ENCODE results near the gene FBXO42. TPM values are rescaled to one million over a fixed set of nuclear protein-coding genes. Genes with fewer than 3 reads are reported as not detected.

Gene FBXO42
- total and polyA plus RNA-seq, 2 experiments from 2014 or later: 6.0 to 20.7 TPM

GRCh38 chr1:16209132-16209846, 143.0 kb downstream of the FBXO42 start (continued):
- TF ChIP-seq ZNF462 (CRISPR knock-in tag; IDR thresholded peaks at IDR 0.05): no peak
- no peak for TF ChIP-seq NANOG (IDR thresholded peaks at IDR 0.05; ENCODE audit: borderline replicate concordance)
- no peak for TF ChIP-seq EZH2phosphoT487 (IDR thresholded peaks at IDR 0.05; ENCODE audit: unreplicated experiment)
- TF ChIP-seq ZNF331 (CRISPR knock-in tag; IDR thresholded peaks at IDR 0.05; ENCODE audit: low read depth): no peak
- TF ChIP-seq REST (IDR thresholded peaks at IDR 0.05; ENCODE audit: unreplicated experiment): no peak
